ENCODE results near the gene ASTE1. TPM values are rescaled to one million over a fixed set of nuclear protein-coding genes. Genes with fewer than 3 reads are reported as not detected.

The ASTE1 gene
- total RNA-seq, 1 experiment from 2014 or later: 2.4 TPM

- ChIA-PET CTCF (no interaction called here), POLR2A (no interaction called here), RAD21 (ENCODE audit: low non-redundant PET in 1 of 2, low total read pairs in 2 of 2, uncharacterized antibody in 2 of 2, unreplicated experiment in 2 of 2) (no interaction called here)
- Histone ChIP-seq H3K27me3 (ENCODE audit: insufficient read depth, low read length) (no peaks in the 10 kb centered on the region), H3K27ac (ENCODE audit: low read depth, low read length) (no peak overlapping the region), H3K9me3 (ENCODE audit: control insufficient read depth in 1 of 2, insufficient read depth in 1 of 2, low read depth in 1 of 2, low read length in 2 of 2) (no peaks in the 10 kb centered on the region), H3K4me3 (replicated peaks in 1 of 2; ENCODE audit: low read depth in 1 of 2, low read length in 2 of 2) (no peak overlapping the region), H2AFZ (ENCODE audit: low read depth, low read length, poor library complexity, severe bottlenecking) (no peak overlapping the region), H3K9me2 (ENCODE audit: insufficient read depth) (no peaks in the 10 kb centered on the region), H4K20me1 (ENCODE audit: insufficient read depth) (no peaks in the 10 kb centered on the region), H3K4me2 (ENCODE audit: low read length) (no peak overlapping the region), H3K9ac (ENCODE audit: low read length) (no peak overlapping the region), H3K36me3 (ENCODE audit: control insufficient read depth in 1 of 2, insufficient read depth in 2 of 2, low read length in 2 of 2) (peaks cover 2 to 3% of the 10 kb centered on the region in 2 experiments; a peak in 2 of 4 replicates), H3K79me2 (ENCODE audit: insufficient read depth, low read length) (no peaks in the 10 kb centered on the region), H3K4me1 (ENCODE audit: control insufficient read depth in 1 of 2, insufficient read depth in 2 of 2, low read length in 2 of 2) (no peaks in the 10 kb centered on the region)
- BruUV-seq (replicated peaks): no TSS peak
- intact Hi-C loops (cut with micrococcal nuclease): loop anchor here (10.0 kb wide), 1 partner anchor 1375 kb away; no protein-coding TSS in a partner anchor
- no peak for TF ChIP-seq ZFX (IDR thresholded peaks at IDR 0.05)
- DNase-seq (ENCODE audit: low read depth, low spot score) (no peak), ATAC-seq (no peak)
Observed at GRCh38 chr3:131020122-131020693, 6.4 kb downstream of the ASTE1 start.

DNA sequence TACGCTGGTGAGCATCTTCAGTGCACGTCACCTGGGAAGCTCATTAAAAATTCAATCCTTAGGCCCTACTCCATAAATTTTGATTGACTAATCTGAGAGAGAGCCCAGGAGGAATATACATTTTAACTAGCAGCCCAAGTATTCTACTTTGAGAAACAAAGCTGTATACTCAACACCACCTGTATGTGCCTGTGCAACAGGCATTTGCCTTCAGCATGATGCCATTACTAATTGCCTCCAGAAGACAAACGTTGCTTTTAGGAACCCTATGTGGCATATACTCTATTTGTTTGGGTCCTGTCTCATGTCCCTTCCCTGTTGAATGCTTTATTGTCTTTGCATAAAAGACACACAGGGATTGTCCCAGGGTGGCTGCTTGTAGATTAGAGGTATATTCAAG lies 7.7 kb downstream of the ASTE1 start:
- no peaks in the 10 kb centered on the region for H4K20me1 ChIP-seq (ENCODE audit: insufficient read depth)
- TF ChIP-seq ZNF274 (IDR thresholded peaks at IDR 0.05; ENCODE audit: low read depth, low read length): no peak
- TF ChIP-seq YY1 (IDR thresholded peaks at IDR 0.05; ENCODE audit: extremely low read depth, insufficient replicate concordance, low read depth, low read length): no peak
- no peak for TF ChIP-seq CTCF (IDR thresholded peaks at IDR 0.05 in 2 of 3, conservative IDR thresholded peaks at IDR 0.05 in 1 of 3; ENCODE audit: borderline replicate concordance in 1 of 3, insufficient read depth in 1 of 3, low read depth in 2 of 3, low read length in 2 of 3)
- TF ChIP-seq SP1 (IDR thresholded peaks at IDR 0.05; ENCODE audit: low read depth): no peak
- no peaks in the 10 kb centered on the region for H3K79me2 ChIP-seq (ENCODE audit: insufficient read depth, low read length)
- H3K9me3 ChIP-seq (ENCODE audit: control insufficient read depth in 1 of 2, insufficient read depth in 1 of 2, low read depth in 1 of 2, low read length in 2 of 2): no peaks in the 10 kb centered on the region
- peaks cover 2 to 3% of the 10 kb centered on the region in 2 experiments; a peak in 2 of 4 replicates for H3K36me3 ChIP-seq (ENCODE audit: control insufficient read depth in 1 of 2, insufficient read depth in 2 of 2, low read length in 2 of 2)
- POLR2A ChIA-PET: no interaction called here
- H3K4me3 ChIP-seq (replicated peaks in 1 of 2; ENCODE audit: low read depth in 1 of 2, low read length in 2 of 2): no peak overlapping the region
- H3K4me2 ChIP-seq (ENCODE audit: low read length): no peak overlapping the region
- BruUV-seq (replicated peaks): no TSS peak
- no peak overlapping the region for H3K9ac ChIP-seq (ENCODE audit: low read length)
- H3K27me3 ChIP-seq (ENCODE audit: insufficient read depth, low read length): no peaks in the 10 kb centered on the region
- intact Hi-C loops (cut with micrococcal nuclease): no loop called here
- H3K9me2 ChIP-seq (ENCODE audit: insufficient read depth): no peaks in the 10 kb centered on the region
- ATAC-seq (no peak), DNase-seq (ENCODE audit: low read depth, low spot score) (no peak)
- H3K27ac ChIP-seq (ENCODE audit: low read depth, low read length): no peak overlapping the region
- CTCF ChIA-PET: no interaction called here
- no peak overlapping the region for H2AFZ ChIP-seq (ENCODE audit: low read depth, low read length, poor library complexity, severe bottlenecking)
- H3K4me1 ChIP-seq (ENCODE audit: control insufficient read depth in 1 of 2, insufficient read depth in 2 of 2, low read length in 2 of 2): no peaks in the 10 kb centered on the region
- RAD21 ChIA-PET (ENCODE audit: low non-redundant PET in 1 of 2, low total read pairs in 2 of 2, uncharacterized antibody in 2 of 2, unreplicated experiment in 2 of 2): no interaction called here
